Measurements from ENCODE around the gene TMX2.

TMX2 gene

DNA sequence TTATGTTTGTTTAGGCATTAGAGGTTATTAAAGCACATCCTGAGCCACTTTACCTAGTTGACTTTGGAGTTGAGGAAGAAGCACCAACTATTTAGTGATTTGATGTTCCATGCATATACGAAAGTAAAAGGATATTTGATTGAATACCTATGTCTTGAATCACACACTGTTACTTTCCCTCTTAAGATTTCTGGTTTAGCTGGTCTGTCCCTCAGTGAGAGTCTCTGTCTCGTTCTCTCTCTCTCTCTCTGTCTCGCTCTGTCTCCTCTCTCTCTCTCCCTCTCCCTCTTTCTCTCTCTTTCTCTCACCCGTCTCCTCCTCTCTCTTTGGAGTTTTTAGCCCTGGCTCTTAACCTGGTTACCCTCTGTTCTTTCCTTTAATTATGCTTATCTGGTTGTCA, 60.2 kb downstream of the TMX2 start:
- no peak for TF ChIP-seq TCF12 (IDR thresholded peaks at IDR 0.05; ENCODE audit: low read depth)
- no peak for TF ChIP-seq YY1 (IDR thresholded peaks at IDR 0.05; ENCODE audit: low read depth)
- TF ChIP-seq, protein P1, sequence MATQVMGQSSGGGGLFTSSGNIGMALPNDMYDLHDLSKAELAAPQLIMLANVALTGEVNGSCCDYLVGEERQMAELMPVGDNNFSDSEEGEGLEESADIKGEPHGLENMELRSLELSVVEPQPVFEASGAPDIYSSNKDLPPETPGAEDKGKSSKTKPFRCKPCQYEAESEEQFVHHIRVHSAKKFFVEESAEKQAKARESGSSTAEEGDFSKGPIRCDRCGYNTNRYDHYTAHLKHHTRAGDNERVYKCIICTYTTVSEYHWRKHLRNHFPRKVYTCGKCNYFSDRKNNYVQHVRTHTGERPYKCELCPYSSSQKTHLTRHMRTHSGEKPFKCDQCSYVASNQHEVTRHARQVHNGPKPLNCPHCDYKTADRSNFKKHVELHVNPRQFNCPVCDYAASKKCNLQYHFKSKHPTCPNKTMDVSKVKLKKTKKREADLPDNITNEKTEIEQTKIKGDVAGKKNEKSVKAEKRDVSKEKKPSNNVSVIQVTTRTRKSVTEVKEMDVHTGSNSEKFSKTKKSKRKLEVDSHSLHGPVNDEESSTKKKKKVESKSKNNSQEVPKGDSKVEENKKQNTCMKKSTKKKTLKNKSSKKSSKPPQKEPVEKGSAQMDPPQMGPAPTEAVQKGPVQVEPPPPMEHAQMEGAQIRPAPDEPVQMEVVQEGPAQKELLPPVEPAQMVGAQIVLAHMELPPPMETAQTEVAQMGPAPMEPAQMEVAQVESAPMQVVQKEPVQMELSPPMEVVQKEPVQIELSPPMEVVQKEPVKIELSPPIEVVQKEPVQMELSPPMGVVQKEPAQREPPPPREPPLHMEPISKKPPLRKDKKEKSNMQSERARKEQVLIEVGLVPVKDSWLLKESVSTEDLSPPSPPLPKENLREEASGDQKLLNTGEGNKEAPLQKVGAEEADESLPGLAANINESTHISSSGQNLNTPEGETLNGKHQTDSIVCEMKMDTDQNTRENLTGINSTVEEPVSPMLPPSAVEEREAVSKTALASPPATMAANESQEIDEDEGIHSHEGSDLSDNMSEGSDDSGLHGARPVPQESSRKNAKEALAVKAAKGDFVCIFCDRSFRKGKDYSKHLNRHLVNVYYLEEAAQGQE (IDR thresholded peaks at IDR 0.05; ENCODE audit: low read depth) = no peak
- TF ChIP-seq FOXM1 (IDR thresholded peaks at IDR 0.05; ENCODE audit: borderline replicate concordance, low read depth) = no peak
- TF ChIP-seq, protein P2, sequence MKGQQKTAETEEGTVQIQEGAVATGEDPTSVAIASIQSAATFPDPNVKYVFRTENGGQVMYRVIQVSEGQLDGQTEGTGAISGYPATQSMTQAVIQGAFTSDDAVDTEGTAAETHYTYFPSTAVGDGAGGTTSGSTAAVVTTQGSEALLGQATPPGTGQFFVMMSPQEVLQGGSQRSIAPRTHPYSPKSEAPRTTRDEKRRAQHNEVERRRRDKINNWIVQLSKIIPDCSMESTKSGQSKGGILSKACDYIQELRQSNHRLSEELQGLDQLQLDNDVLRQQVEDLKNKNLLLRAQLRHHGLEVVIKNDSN (IDR thresholded peaks at IDR 0.05) = no peak
- no peak for TF ChIP-seq TEAD4 (IDR thresholded peaks at IDR 0.05)
- TF ChIP-seq ZBTB7A (IDR thresholded peaks at IDR 0.05; ENCODE audit: low read depth) = no peak
- no peak for TF ChIP-seq EP300 (IDR thresholded peaks at IDR 0.05; ENCODE audit: borderline replicate concordance)
- no peak for TF ChIP-seq NFIC (IDR thresholded peaks at IDR 0.05)
- no peak for TF ChIP-seq TAF1 (IDR thresholded peaks at IDR 0.05; ENCODE audit: low read depth)
- no peak for TF ChIP-seq MAX (IDR thresholded peaks at IDR 0.05)
- no peak for TF ChIP-seq CREB1 (IDR thresholded peaks at IDR 0.05; ENCODE audit: low read depth)
- TF ChIP-seq RAD21 (IDR thresholded peaks at IDR 0.05; ENCODE audit: low read depth) = no peak
- no peak for TF ChIP-seq CEBPB (IDR thresholded peaks at IDR 0.05)
- no peak for TF ChIP-seq EGR1 (IDR thresholded peaks at IDR 0.05)

DNA sequence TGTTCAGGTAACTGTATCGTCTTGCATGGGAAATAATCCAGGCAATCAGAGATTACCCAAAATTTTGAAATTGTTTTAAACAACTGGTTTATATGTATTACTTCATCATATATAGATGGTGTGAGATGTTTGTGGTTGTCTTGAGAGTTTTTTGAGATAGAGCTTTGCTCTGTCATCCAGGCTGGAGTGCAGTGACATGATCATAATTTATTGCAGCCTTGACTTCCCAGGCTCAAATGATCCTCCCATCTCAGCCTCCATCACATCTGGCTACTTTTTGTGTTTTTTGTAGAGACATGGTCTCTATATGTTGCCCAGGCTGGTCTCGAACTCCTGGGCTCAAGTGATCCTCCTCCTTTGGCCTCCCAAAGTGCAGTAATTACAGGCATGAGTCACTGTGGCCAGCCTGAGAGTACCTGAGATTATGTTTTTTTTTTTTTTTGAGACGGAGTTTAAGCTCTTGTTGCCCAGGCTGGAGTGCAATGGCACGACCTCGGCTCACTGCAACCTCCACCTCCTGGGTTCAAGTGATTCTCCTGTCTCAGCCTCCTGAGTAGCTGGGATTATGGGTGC, 60.7 kb downstream of the TMX2 start:
- TF ChIP-seq FOXM1 (IDR thresholded peaks at IDR 0.05; ENCODE audit: borderline replicate concordance, low read depth) = no peak
- TF ChIP-seq, protein P2 (IDR thresholded peaks at IDR 0.05) = no peak

- TF ChIP-seq TAF1 (IDR thresholded peaks at IDR 0.05; ENCODE audit: low read depth) (no peak), NFIC (IDR thresholded peaks at IDR 0.05) (no peak), ZBTB7A (IDR thresholded peaks at IDR 0.05; ENCODE audit: low read depth) (no peak), RAD21 (IDR thresholded peaks at IDR 0.05; ENCODE audit: low read depth) (no peak), CREB1 (IDR thresholded peaks at IDR 0.05; ENCODE audit: low read depth) (no peak)
- TF ChIP-seq, protein P2 (IDR thresholded peaks at IDR 0.05) = no peak
Measured at GRCh38 chr11:57775491-57775890, 63.1 kb downstream of the TMX2 start.

- TF ChIP-seq TEAD4 (IDR thresholded peaks at IDR 0.05) = peak; percentile 20; the same call in 1 of the 2 replicates
- TF ChIP-seq EGR1 (IDR thresholded peaks at IDR 0.05) = no peak
Measured at GRCh38 chr11:57776031-57776521, 63.7 kb downstream of the TMX2 start.

DNA sequence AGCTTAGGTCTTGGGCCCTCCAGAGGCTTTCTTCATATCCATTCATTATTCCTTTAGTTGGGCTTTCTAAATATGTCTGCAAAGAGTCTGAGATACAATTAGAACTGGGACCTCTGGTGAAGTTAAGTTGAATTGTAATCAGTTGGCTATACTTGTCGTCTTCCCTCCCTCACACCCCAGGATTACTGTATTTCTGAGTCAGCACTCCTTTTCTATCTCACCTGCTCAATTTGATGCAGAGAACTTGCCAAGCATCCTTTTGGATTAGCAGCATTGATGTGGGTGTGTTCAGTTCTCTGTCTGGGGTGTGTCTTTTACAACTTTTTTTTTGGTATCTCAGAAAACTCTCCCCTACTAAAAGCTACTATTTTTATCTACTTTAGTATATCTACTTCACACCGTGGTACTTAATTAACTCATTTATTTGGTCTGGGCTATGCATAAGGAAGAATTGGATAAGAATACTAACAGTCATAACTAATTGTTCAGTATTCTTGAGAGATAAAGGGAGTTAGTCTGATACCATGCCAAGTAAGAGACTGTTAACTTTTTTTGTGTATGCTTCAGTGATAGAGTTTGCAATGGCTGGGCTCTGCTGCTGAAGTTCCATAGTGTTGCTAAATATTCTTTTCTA, 64.3 kb downstream of the TMX2 start:
- TF ChIP-seq YY1 (IDR thresholded peaks at IDR 0.05; ENCODE audit: low read depth) (no peak), MAX (IDR thresholded peaks at IDR 0.05) (no peak), RAD21 (IDR thresholded peaks at IDR 0.05; ENCODE audit: low read depth) (no peak), NFIC (IDR thresholded peaks at IDR 0.05) (no peak), ZBTB7A (IDR thresholded peaks at IDR 0.05; ENCODE audit: low read depth) (no peak), CREB1 (IDR thresholded peaks at IDR 0.05; ENCODE audit: low read depth) (no peak), FOXM1 (IDR thresholded peaks at IDR 0.05; ENCODE audit: borderline replicate concordance, low read depth) (no peak), TAF1 (IDR thresholded peaks at IDR 0.05; ENCODE audit: low read depth) (no peak), CEBPB (IDR thresholded peaks at IDR 0.05) (no peak), EP300 (IDR thresholded peaks at IDR 0.05; ENCODE audit: borderline replicate concordance) (no peak), EGR1 (IDR thresholded peaks at IDR 0.05) (no peak), TEAD4 (IDR thresholded peaks at IDR 0.05) (no peak), TCF12 (IDR thresholded peaks at IDR 0.05; ENCODE audit: low read depth) (no peak)
- TF ChIP-seq, protein P2 (IDR thresholded peaks at IDR 0.05) = no peak
- TF ChIP-seq, protein P1 (IDR thresholded peaks at IDR 0.05; ENCODE audit: low read depth) = no peak

Measured in Ishikawa (cell line).